T-helper 17 cell (primary cell): ENCODE measurements around the gene SORBS2. TPM values are rescaled to one million over a fixed set of nuclear protein-coding genes. Genes with fewer than 3 reads are reported as not detected.
A peak's percentile ranks its signal among the peaks of the same experiment; 100 is the strongest.

ENCODE experiments used
- ATAC-seq: fragments of 150-1000 bp; cut with Tn5 transposase; 2 replicates; pipeline ENCODE4 v1.10.0; 2021; ENCODE audit warnings: mild to moderate bottlenecking, moderate library complexity
- DNase-seq, 3 donors: peaks; one replicate each; pipeline versions ENCODE4 v3.0.0 to v3.0.0-alpha.2; 2020 to 2021
- H3K9me3 ChIP-seq: one replicate; pipeline ENCODE4 v1.7.0; 2013; ENCODE audit warnings: low read length, mild to moderate bottlenecking; ENCODE audit not compliant: control insufficient read depth, poor library complexity, severe bottlenecking
- H3K27ac Mint-ChIP-seq: one replicate; pipeline ENCODE4 v1.8.0; 2022; ENCODE audit warnings: mild to moderate bottlenecking, moderate library complexity, mixed read lengths
- H3K27me3 Mint-ChIP-seq: one replicate; pipeline ENCODE4 v1.8.0; 2022; ENCODE audit warnings: mixed read lengths
- H3K36me3 Mint-ChIP-seq: one replicate; pipeline ENCODE4 v1.8.0; 2022; ENCODE audit warnings: low read depth, mixed read lengths
- H3K4me1 Mint-ChIP-seq: one replicate; pipeline ENCODE4 v1.8.0; 2022; ENCODE audit warnings: mild to moderate bottlenecking, mixed read lengths
- H3K4me3 Mint-ChIP-seq: one replicate; pipeline ENCODE4 v1.8.0; 2022; ENCODE audit warnings: mild to moderate bottlenecking, moderate library complexity, mixed read lengths
- total RNA-seq, 4 donors: library from RNA in 2 of 4; stranded (reverse) in 2 of 4; gene quantifications; one replicate each; pipeline ENCODE4 v1.2.3 and lab custom pipeline; 2022 to 2026

SORBS2 gene
- total RNA-seq, 2 donors from 2014 or later = 0.07 TPM; not detected in 1

- ATAC-seq (no peak), DNase-seq (no peak)
- Mint-ChIP-seq H3K36me3 (no peaks in the 10 kb centered on the region), H3K27ac (no peak overlapping the region), H3K4me1 (no peaks in the 10 kb centered on the region), H3K27me3 (peaks cover 25% of the 10 kb centered on the region), H3K4me3 (no peak overlapping the region)
- H3K9me3 ChIP-seq = no peaks in the 10 kb centered on the region
Measured at GRCh38 chr4:185623444-185624258, 188.3 kb downstream of the SORBS2 start.

DNA sequence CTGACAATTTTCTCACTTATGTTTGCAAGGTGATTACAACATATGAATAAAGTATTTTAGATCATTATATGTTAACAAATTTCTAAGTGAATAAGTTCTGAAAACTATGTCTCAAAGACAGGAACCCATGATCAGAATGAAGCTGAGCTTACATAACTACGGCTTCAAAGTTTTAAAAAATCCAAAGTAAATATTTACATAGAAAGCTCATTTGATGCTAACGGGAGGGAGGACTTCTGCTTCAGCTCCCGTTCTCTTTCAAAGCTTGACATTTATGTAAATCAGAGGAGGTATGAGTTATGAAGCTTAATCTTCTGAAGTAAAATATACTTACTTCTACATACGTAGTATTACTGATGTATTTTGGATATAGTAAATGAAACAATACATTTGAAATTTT, 203.8 kb downstream of the SORBS2 start:
- Mint-ChIP-seq H3K4me1 (peaks cover 2% of the 10 kb centered on the region), H3K27me3 (peaks cover 20% of the 10 kb centered on the region), H3K27ac (no peak overlapping the region), H3K36me3 (no peaks in the 10 kb centered on the region), H3K4me3 (no peak overlapping the region)
- DNase-seq (no peak), ATAC-seq (no peak)
- H3K9me3 ChIP-seq = no peaks in the 10 kb centered on the region

GRCh38 chr4:185602397-185602796, 209.6 kb downstream of the SORBS2 start:
- peaks cover 31% of the 10 kb centered on the region for H3K27me3 Mint-ChIP-seq
- no peak overlapping the region for H3K27ac Mint-ChIP-seq
- no peaks in the 10 kb centered on the region for H3K36me3 Mint-ChIP-seq
- H3K4me3 Mint-ChIP-seq = no peak overlapping the region
- H3K4me1 Mint-ChIP-seq = peaks cover 2% of the 10 kb centered on the region
- H3K9me3 ChIP-seq = no peaks in the 10 kb centered on the region
- DNase-seq (no peak), ATAC-seq (no peak)

GRCh38 chr4:185600801-185601434, 211.1 kb downstream of the SORBS2 start:
- no peak overlapping the region for H3K4me3 Mint-ChIP-seq
- H3K4me1 Mint-ChIP-seq = peaks cover 4% of the 10 kb centered on the region
- DNase-seq (no peak), ATAC-seq (no peak)
- H3K36me3 Mint-ChIP-seq = no peaks in the 10 kb centered on the region
- peaks cover 35% of the 10 kb centered on the region for H3K27me3 Mint-ChIP-seq
- no peaks in the 10 kb centered on the region for H3K9me3 ChIP-seq
- no peak overlapping the region for H3K27ac Mint-ChIP-seq

- DNase-seq (no peak), ATAC-seq (no peak)
- Mint-ChIP-seq H3K27ac (no peak overlapping the region), H3K4me1 (peaks cover 4% of the 10 kb centered on the region), H3K27me3 (peaks cover 32% of the 10 kb centered on the region), H3K4me3 (no peak overlapping the region), H3K36me3 (no peaks in the 10 kb centered on the region)
- no peaks in the 10 kb centered on the region for H3K9me3 ChIP-seq
Measured at GRCh38 chr4:185599553-185600243, 212.3 kb downstream of the SORBS2 start.

- no peaks in the 10 kb centered on the region for H3K36me3 Mint-ChIP-seq
- ATAC-seq = no peak
- H3K27me3 Mint-ChIP-seq = peaks cover 27% of the 10 kb centered on the region
Measured at GRCh38 chr4:185598846-185599552, 213.0 kb downstream of the SORBS2 start.

GRCh38 chr4:185597532-185598188, 214.3 kb downstream of the SORBS2 start:
- DNase-seq (peak; percentile 42 to 60 (median 45)), ATAC-seq (peak; percentile 84)
- H3K27ac Mint-ChIP-seq = no peak overlapping the region
- H3K9me3 ChIP-seq = no peaks in the 10 kb centered on the region
- no peak overlapping the region for H3K4me3 Mint-ChIP-seq
- peaks cover 2% of the 10 kb centered on the region for H3K4me1 Mint-ChIP-seq
- H3K27me3 Mint-ChIP-seq = peaks cover 33% of the 10 kb centered on the region
- H3K36me3 Mint-ChIP-seq = no peaks in the 10 kb centered on the region

More at GRCh38 chr4:185598846-185599552, 213.0 kb downstream of the SORBS2 start:
- Mint-ChIP-seq H3K4me3 (no peak overlapping the region), H3K4me1 (peaks cover 2% of the 10 kb centered on the region), H3K27ac (no peak overlapping the region)
- no peak for DNase-seq
- no peaks in the 10 kb centered on the region for H3K9me3 ChIP-seq

DNA sequence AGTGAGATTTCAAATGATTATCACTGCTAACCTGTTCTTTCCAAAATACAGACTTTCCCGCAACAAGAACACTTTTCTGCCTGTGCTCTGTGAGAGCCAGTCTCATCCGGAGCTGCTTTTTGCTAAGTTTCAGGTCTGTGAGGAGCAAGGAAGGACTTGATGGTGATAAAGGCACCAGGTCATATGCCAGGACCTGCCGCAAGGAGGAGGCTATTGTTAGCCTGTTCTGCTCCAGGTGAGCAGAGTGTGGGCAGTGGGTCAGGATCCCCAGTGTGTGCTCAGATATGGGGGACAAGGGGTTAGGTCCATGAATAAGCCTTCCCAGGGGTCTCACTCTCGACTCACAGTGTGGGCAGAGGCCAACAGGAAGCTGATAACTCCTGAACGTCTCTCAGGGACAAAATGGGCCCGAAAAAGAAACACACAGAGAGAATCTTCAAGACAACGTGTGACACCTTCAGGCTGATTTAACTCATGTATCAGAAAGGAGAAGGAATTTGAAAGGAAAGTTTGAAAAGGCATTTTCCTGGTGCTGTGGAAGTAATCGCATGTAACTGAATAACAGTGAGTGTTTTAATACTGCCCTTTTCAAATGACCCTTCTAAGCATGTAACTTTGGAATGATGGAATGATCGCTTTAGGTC, 219.0 kb downstream of the SORBS2 start:
- Mint-ChIP-seq H3K36me3 (peaks cover 2% of the 10 kb centered on the region), H3K27me3 (peaks cover 48% of the 10 kb centered on the region), H3K4me1 (peaks cover 2% of the 10 kb centered on the region), H3K27ac (no peak overlapping the region), H3K4me3 (no peak overlapping the region)
- DNase-seq = no peak
- no peaks in the 10 kb centered on the region for H3K9me3 ChIP-seq
- ATAC-seq = no peak

GRCh38 chr4:185592438-185592837, 219.6 kb downstream of the SORBS2 start:
- no peak overlapping the region for H3K27ac Mint-ChIP-seq
- H3K4me3 Mint-ChIP-seq = no peak overlapping the region
- peaks cover 6% of the 10 kb centered on the region for H3K4me1 Mint-ChIP-seq
- DNase-seq = no peak
- no peaks in the 10 kb centered on the region for H3K9me3 ChIP-seq
- H3K27me3 Mint-ChIP-seq = peaks cover 53% of the 10 kb centered on the region
- no peak for ATAC-seq
- peaks cover 2% of the 10 kb centered on the region for H3K36me3 Mint-ChIP-seq

GRCh38 chr4:185591679-185592141, 220.3 kb downstream of the SORBS2 start:
- ATAC-seq = no peak
- peaks cover 4% of the 10 kb centered on the region for H3K36me3 Mint-ChIP-seq
- H3K4me3 Mint-ChIP-seq = no peak overlapping the region
- no peaks in the 10 kb centered on the region for H3K9me3 ChIP-seq
- peak overlapping the region; percentile 32 for H3K27ac Mint-ChIP-seq
- DNase-seq = no peak
- peaks cover 12% of the 10 kb centered on the region for H3K4me1 Mint-ChIP-seq
- peaks cover 54% of the 10 kb centered on the region for H3K27me3 Mint-ChIP-seq

GRCh38 chr4:185590982-185591381, 221.0 kb downstream of the SORBS2 start:
- H3K4me1 Mint-ChIP-seq = peaks cover 11% of the 10 kb centered on the region
- H3K4me3 Mint-ChIP-seq = no peak overlapping the region
- no peaks in the 10 kb centered on the region for H3K9me3 ChIP-seq
- peaks cover 55% of the 10 kb centered on the region for H3K27me3 Mint-ChIP-seq
- H3K36me3 Mint-ChIP-seq = peaks cover 4% of the 10 kb centered on the region
- H3K27ac Mint-ChIP-seq = no peak overlapping the region
- ATAC-seq (no peak), DNase-seq (no peak)
